ENCODE measurements around the gene PPP1R3E.
A peak's percentile ranks its signal among the peaks of the same experiment; 100 is the strongest.
"Not testable (repeated sequence)": the region's sequence is repeated elsewhere in the genome, so short reads cannot be mapped to it uniquely, and the experiment has no call there.

Gene PPP1R3E

DNA sequence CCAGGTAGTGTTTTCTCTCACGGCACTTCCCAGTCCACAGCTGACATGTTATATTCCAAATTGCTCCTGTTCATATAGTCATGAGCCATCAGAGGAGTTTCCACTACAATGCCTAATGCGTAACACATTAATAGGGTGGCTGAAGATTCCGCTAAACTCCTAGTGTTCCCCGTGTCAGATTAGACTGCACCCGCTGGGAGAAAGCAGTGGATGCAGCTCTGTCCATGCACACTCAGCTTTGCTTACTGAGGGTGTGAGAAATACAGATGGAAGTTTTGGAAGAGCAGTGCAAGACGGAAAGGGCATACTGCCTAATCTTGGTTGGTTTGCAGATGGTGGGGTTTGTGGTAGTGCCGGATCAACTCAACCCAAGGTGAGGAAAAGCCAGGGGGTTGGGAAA, 5.6 kb downstream of the PPP1R3E start:
- no peak for FAIRE-seq

DNA sequence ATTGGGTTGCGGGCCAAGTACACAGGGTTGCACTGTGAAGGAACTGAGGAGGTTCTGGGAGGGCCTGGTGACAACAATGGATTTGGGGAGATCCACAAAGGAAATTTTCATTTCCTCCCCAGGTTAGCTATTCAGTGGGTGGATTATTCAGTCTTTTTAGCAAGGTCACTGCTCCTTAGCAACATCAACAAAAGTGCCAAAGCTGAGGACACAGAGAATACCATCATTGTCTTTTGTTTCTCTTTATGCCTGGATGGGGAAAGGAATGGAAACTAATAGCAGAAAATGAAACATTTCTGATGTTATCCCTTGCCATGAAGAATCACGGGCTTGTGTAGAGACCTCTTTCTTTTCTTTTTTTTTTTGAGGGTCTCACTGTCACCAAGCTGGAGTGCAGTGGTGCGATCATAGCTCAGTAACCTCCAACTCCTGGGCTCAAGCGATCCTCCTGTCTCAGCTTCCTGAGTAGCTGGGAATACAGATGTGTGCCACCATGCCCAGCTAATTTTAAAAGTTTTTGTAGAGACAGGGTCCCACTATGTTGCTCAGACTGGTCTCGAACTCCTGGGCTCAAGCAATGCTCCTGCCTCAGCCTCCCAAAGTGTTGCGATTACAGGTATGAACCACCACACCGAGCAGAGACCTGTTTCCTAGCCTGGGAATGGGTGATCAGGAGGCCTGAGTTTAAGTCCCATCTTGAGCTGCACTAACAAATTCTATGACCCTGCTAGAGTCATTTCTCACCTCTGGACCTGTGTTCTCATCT, 6.5 kb downstream of the PPP1R3E start:
- FAIRE-seq: no peak

DNA sequence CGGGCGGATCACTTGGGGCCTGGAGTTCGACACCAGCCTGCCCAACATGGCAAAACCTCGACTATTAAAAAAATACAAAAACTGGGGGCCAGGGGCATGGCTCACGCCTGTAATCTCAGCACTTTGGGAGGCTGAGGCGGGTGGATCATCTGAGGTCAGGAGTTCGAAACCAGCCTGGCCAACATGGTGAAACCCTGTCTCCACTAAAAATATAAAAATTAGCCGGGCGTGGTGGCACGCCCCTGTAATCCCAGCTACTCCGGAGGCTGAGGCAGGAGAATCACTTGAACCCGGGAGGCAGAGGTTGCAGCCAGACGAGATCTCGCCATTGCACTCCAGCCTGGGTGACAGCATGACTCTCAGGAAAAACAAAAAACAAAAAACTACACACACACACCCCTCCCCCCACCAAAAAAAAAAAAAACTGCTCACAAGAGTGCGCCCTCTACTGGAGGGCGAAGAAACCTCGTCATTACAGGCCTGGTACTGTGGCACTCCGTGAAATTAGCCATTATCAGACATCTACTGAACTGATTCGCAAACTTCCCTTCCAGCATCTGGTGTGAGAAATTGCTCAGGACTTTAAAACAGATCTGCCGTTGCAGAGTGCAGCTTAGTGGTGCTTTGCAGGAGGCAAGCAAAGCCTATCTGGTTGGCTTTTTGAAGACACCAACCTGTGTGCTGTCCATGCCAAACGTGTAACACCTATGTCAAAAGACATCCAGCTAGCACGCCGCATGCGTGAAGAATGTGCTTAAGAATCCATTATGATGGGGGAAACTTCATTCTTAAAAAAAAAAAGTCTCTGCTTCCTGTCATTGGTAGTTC, 7.7 kb downstream of the PPP1R3E start:
- FAIRE-seq: no peak

DNA sequence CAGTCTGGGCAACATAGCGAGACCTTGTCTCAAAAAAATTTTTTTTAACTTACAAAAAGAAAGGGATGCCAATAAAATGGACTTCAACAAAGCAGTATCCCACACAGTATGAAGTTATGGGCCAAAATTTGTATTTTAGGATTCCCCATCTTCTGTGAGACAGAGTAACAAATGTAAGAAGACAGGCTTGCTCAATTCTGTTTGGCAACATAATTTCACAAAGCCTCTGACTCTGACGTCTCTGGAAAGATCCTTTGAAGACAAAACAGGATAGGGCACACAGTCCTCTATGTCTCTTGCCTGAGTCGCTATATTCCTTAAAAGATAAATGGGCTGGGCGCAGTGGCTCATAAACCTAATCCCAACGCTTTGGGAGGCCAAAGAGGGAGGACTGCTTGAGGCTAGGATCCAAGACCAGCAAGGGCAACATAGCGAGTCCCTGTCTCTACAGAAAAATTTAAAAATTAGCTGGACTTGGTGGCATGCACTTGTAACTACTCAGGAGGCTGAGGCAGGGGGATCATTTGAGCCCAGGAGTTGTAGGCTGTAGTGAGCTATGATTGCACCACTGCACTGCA, 15.7 kb downstream of the PPP1R3E start:
- no peak for FAIRE-seq

DNA sequence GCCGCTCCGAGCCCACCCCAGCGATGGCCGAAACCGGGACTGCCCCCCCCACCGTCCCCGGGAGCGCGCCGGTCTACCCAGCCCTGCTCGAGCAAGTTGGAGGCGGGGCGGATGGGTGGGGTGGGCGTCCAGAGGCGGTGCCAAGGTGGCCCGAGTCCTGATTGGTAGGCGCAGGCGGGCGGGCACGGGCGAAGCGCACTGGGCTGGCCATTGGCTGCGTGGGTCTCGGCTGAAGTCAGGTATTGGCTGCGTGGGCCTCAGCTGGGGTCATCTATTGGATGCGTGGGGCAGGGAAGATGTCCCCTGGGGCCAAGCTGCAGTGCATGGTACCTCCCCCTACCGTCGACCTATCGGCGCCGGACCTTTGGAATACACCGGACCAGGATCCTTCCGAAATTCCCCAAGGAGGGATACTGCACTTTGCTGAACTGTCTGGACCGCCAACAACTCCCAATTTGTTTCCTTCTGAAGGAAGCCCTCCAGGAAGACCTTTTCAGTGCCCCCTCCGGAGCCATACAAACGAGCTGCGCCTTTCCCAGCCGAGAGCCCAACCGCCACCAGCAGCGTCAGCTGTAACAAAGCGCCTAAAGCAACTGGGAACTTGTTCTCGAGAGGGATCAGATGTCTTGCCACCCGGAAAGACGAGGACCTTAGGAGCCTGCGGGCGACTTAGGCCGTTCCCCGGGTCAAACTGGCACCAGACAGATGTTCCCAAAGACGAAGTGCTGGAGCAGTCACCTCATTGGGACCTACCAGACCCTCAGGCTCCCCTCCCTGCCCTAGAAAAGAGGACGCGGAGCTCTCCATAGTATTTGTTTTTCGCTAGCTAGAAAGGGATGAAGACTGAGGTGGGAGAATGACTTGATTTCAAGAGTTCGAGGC, 16.4 kb downstream of the PPP1R3E start, which contains the start of gene HOMEZ:
Gene HOMEZ, minus strand, starts transcription at position 113 of the 882 bp plus-strand sequence. CDS start 180 bp downstream, outside the sequence.
- FAIRE-seq: peak; percentile 81

DNA sequence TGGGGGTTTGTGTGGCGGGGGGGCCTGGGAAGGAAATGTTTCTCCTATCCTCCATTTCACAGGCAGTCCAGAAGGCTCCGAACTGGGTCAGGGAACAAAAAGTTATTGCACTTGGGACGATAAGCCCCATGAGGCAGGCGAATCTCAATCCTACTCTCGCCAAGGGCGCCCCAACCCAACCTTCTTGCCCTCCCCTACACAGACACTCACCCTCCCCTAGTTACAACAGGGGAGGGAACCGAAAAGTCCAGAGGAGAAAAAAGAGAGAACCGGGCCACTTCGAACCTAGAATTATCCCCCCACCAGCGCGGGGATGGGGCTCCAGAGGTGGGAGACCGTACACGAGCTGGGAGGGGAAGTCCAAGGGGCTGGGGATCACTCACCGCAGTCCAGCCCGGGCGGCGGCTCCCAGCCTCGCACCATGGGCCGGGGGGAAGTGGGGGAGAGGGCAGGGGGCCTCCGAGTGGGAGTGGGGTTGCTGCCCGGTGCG, 17.1 kb downstream of the PPP1R3E start:
- no peak for FAIRE-seq

- FAIRE-seq: no peak
These were observed 17.8 kb downstream of the PPP1R3E start for GRCh38 chr14:23284654-23285529.

GRCh38 chr14:23281247-23281646, 21.4 kb downstream of the PPP1R3E start:
- no peak for FAIRE-seq

DNA sequence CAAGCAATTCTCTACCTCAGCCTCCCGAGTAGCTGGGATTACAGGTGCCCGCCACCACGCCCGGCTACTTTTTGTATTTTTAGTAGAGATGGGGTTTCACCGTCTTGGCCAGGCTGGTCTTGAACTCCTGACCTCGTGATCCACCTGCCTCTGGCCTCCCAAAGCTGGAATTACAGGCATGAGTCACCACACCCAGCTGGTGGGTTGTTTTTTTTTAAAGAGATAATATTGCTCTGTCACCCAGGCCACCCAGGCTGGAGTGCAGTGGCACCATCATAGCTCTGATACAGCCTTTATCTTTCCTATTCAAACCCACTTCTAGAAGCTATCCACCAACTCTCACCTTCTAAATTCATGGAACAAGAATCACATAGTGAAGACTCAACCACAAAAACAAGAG, 24.7 kb downstream of the PPP1R3E start:
- FAIRE-seq: not testable (repeated sequence)

GRCh38 chr14:23277189-23277588, 25.5 kb downstream of the PPP1R3E start:
- no peak for FAIRE-seq

- FAIRE-seq: no peak
These were observed 27.2 kb downstream of the PPP1R3E start for GRCh38 chr14:23275412-23275811.

GRCh38 chr14:23269193-23269592, 33.5 kb downstream of the PPP1R3E start:
- no peak for FAIRE-seq

DNA sequence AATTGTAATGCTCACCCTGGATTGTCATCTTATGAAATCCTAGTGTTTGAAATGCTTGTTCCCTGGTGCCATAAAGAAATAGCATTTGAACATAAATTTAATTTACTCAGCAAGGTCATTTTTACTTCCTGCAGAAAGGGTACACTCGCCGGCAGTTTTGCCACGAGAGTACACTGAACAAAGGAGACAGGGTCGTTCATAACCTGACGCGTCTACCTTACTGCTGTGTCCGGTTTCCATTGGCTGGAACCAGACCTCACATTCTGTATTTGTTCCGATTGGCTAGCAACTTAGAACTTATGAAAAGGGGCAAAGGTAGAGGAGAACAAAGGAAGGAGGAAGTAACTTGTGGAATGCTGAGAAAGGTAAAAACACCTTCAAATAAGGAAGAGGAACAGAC, 41.8 kb downstream of the PPP1R3E start:
- not testable (repeated sequence) for FAIRE-seq

- FAIRE-seq: no peak
These were observed 43.2 kb downstream of the PPP1R3E start for GRCh38 chr14:23259426-23259825.

GRCh38 chr14:23258256-23258655, 44.4 kb downstream of the PPP1R3E start:
- FAIRE-seq: no peak

DNA sequence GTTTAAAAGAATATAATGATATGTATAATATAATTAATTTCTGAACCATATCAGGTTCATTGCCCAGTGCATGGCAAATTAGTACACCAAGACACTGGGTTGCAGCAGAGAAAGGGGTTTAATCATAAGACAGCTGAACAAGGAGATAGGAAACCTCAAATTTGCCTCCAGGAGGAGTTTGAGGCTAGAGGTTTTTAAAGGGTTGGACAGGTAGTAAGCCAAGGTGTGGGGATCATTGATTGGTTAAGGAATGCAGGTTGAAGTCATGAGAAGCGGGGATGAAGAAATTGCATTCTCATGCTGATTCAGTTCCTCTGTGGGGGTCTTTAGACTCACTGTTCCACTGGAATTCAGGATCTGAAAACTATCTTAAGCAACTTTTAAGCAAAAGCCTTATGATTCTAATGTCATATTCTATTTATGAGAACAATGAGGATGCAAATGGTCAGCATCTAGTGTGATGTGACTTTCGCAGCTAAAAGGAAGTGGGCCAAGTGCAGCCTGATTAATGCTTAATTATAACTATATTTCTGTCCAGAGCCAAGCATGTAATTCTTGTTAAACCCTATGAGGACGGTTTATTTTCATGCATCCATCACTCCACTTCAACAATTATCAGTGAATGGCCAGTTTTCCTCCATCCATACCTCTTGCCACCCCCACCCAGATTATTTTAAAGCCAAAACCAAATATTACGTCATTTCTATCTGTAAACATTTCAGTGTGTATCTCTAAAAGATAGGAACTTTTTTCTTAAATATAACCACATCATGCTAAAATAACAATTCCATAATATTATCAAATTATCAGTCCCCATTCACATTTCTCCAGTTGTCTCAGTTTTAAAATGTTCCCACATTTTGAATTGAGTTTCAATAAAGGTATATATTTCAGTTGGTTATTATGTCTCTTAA, 50.0 kb downstream of the PPP1R3E start:
- no peak for FAIRE-seq

DNA sequence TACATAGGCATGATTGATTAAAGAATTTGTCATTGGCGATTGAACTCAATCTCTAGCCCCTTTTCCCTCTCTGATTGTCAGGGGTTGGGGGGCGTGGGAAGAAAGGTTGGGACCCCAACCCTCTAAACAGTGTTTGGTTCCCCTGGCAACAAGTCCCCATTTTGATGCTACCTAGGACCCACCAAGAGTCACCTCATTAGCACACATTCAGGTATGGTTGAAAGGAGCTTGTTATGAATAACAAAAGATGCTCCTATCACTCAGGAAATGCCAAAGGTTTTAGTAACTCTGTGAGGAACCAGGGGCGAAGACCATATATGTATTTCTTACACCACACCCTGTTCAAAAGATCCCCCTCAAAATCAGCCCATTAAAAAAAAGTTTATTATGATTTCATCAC, 50.7 kb downstream of the PPP1R3E start:
- FAIRE-seq: no peak

GRCh38 chr14:23249824-23250223, 52.8 kb downstream of the PPP1R3E start:
- FAIRE-seq: no peak

GRCh38 chr14:23248601-23249000, 54.1 kb downstream of the PPP1R3E start:
- FAIRE-seq: no peak

Data from TTC549 (cell line).